NCI-H524 (cell line): ENCODE results near the gene TYW1.
"Not testable (repeated sequence)": the region's sequence is repeated elsewhere in the genome, so short reads cannot be mapped to it uniquely, and the experiment has no call there.

Source experiments
- DNase-seq, 2 experiments: peaks; one replicate each; lab custom pipeline; 2025; lab: John Stamatoyannopoulos, UW

Gene TYW1, protein sequence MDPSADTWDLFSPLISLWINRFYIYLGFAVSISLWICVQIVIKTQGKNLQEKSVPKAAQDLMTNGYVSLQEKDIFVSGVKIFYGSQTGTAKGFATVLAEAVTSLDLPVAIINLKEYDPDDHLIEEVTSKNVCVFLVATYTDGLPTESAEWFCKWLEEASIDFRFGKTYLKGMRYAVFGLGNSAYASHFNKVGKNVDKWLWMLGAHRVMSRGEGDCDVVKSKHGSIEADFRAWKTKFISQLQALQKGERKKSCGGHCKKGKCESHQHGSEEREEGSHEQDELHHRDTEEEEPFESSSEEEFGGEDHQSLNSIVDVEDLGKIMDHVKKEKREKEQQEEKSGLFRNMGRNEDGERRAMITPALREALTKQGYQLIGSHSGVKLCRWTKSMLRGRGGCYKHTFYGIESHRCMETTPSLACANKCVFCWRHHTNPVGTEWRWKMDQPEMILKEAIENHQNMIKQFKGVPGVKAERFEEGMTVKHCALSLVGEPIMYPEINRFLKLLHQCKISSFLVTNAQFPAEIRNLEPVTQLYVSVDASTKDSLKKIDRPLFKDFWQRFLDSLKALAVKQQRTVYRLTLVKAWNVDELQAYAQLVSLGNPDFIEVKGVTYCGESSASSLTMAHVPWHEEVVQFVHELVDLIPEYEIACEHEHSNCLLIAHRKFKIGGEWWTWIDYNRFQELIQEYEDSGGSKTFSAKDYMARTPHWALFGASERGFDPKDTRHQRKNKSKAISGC

DNA sequence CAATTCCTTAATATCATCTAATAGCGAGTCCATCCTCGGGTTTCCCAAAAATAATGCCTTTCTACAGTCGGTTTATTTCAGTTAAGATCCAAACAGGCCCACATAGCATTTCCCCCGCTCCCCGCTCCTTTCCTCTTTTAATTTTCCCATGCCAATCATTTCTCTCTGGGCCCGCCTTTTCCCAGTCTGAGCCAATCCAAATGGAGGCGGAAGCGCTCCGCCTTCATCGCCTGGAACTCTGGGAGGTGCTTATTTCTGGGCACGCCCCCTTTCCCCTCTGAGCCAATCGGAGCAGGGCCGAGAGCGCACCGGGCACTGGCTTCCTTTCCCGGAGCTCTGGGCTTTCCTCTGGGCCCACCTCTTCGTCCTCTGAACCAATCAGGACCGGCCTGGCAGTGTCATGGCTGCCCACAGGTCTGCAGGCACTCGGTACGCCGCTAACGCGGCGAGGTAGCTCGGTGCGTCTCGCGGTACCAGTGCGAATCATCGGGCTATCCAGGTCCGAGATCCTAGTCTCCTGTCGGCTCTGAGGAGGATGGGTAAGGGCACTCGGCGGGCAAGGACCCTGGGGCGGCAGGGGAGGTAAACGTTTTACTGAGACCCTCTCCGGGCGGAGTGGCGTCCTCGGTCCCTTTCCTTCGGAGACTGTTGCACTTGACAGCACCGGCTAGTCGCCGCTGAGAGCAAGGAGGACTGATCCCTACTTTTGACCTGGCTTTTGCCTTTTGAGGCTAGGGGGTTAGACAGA, at the start of gene TYW1:
TSS of gene TYW1 (plus strand) at position 390 of the 748 bp plus-strand sequence. CDS start at position 536, 146 bp downstream.
- peak; percentile 95 to 97 for DNase-seq

DNA sequence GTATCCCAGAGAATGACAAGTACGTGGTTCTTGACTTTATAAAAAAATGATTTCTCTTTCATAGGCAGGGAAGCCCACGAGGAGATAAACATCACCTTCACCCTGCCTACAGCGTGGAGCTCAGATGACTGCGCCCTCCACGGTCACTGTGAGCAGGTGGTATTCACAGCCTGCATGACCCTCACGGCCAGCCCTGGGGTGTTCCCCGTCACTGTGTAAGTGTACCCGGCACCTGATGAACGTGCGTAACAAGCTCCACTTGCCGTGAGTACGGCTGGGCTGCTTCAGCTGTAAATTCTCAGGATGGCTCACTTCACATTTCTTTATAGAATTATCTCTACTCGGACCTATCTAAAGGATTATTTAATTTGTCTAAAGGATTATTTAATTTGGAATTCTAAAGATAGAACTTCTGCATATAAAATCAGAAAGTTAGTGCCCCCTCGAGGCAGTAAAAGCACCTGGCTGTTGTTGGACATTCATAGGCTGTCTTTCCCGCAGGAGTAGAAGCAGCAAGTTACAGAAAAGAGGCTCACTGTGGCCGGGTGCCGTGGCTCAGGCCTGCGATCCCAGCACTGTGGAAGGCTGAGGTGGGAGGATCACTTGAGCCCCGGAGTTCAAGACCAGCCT, 48.0 kb upstream of the TYW1 start:
- no peak for DNase-seq

DNA sequence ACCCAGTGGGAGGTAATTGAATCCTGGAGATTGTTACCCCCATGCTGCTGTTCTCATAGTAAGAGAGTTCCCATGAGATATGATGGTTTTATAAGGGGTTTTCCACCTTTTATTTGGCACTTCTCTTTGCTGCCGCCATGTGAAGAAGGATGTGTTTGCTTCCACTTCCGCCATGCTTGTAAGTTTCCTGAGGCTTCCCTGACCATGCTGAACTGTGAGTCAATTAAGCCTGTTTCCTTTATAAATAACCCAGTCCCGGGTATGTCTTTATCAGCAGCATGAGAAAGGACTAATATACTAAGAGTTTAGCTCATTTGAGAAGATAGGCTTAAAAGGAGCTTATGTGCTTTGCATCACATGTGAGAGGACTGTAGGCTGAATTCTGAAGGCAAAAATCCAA, 46.3 kb upstream of the TYW1 start:
- DNase-seq: no peak

DNA sequence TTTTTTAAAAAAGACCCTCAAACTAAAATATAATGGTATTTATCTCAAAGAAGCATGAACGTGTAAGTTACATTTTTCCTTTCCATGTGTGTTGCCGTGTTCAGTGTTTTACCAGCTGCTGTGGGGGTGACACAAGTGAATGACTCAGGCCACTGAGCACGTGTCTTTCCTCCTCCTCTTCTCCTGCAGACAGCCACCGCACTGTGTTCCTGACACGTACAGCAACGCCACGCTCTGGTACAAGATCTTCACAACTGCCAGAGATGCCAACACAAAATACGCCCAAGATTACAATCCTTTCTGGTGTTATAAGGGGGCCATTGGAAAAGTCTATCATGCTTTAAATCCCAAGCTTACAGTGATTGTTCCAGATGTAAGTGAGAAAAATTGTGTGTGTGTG, 45.9 kb upstream of the TYW1 start:
- no peak for DNase-seq

DNA sequence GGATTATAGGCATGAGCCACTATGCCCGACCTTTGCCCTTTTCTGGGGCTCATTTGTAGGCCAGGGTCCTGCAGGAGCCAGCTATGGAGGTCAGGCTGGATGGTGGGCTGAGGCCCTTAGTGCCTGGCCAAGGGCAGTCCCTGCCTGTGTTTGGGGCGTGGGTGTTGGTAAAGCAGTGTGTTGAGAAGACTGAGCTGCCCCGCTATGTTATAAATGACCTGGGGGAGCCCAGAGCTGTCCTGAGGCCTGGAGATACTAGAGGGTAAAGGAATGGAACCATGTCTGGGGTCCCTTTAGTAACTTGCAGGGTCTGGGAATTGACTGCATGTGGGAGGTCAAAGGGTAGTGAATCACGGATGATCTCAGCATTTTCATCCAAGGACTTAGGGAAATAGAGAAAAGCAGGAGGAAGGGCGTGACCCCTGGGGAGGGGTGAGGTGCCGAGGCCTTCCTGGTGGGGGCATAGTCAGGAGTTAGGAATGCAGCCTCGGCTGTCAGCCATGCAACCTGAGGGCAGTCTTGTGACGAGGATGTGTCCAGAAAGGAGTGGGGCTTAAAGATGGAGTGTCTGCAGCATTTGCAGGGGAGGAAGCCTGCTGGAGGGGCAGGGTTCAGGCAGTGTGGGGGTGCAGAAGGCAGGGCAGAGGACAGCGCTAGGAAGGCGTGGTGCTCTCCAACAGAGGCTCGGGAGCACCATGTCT, 44.1 kb upstream of the TYW1 start:
- no peak for DNase-seq

DNA sequence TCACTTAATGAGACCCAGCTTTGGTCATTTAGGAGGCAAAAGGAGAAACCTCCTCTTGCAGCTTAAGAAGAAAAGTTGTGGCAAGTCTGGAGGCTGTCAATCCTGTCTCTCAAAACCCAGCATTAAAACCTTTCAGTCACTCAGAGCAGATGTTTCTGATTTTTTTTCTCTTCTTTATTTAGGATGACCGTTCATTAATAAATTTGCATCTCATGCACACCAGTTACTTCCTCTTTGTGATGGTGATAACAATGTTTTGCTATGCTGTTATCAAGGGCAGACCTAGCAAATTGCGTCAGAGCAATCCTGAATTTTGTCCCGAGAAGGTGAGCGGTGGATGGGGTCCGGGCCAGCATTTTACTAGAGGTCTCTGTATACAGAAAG, 43.6 kb upstream of the TYW1 start:
- no peak for DNase-seq

DNA sequence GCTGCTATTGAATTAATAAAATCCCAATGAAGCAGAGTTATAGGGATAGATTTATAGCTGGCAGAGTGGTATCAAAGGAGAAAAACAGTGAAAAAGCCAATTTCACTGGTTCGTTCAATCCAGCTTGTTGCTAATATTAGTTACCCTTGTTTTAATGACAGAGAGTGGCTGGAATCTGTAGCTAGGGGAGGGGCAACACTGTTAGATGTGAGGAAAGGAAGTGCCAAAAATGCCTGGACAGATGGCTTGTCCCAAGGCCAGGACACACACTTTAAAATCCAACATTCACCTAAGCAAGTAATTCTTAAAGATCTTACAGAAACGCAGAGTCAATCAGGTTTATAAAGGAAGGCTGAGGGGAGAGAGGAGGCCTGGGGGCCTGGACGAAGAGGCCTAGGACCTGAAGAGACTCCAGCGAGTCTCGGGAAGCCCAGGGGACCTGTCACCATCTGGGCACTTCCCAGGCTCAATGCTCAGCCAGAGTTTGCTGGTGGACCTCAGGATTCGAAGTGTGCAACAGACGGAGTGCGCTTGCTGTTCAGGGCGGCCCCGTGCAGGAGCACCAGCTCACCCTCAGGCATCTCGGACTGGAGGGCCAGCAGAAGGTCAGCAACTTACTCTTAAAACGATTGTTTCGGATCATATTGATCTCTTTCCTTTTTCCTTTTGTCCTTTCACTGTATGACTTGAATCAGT, 38.9 kb upstream of the TYW1 start:
- DNase-seq: no peak

DNA sequence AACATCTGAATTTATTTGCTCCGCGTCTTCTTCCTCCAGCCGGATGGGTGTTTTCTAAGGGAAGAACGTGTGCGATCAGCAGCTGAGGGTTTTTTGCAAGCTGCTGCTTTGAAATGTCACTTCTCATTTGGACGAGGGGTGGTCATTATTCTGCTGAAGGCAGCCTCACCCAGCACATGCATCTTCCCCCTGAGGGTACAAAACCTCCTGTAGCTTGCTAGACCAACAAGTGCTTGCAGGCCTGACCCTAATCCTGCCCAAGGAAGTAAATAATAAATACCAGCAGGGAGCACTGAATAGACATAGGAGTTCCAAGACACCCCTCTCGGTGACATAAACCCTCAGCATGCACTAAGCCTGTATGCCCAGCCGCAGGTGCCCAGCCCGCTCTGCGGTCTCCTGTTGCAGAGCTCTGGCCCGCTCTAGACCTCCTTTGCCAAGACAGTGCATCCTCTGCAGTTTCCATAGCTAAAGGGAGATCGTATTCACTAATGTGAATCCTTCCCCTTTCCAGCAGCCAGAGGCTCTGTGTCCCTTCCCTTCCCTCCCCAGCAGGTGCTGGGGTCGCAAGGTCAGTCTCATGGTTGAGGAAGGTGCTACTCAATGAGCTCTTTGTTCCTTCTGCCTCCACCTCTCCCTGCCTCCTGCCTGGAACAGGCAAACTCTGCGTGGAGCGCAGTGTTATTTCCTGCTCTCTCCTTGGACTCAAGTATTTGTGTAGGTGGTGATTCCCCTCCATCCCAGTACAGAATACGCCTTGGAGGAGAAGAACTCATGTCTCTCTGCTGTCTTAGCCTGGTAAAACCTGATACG, 37.9 kb upstream of the TYW1 start:
- no peak for DNase-seq

DNA sequence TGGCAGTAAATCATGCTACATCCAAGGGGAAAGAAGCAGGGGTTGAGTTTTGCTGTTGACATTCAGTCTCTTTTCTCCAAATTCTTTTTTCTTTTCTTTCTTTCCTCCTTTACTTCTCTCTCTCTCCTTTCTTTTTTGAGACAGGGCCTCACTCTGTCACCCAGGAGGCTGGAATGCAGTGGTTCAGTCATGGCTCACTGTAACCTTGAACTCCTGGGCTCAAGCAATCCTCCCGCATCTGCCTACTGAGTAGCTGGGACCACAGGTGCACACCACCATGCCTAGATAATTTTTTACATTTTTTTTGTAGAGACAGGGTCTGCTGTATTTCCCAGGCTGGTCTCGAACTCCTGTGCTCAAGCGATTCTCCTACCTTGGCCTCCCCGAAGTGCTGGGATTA, 36.4 kb upstream of the TYW1 start:
- no peak for DNase-seq

DNA sequence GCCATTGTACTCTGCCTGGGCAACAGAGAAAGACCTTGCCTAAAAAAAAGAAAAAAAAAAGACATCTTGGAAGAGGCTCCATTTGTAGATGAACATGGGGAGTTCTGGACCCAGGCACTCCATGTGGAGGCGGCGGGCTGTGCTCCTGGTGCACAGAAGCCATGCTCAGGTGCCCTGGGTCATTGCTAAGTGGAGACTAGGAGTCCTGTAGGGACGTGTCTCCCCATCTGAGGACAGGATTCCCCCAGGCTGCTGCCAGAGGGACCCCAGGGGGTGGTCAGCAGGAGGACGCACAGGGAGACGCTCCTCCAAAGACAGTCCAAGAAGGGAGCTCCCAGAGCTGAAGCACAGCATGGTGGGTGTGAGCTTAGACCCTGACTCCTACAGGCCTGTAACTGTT, 35.5 kb upstream of the TYW1 start:
- DNase-seq: no peak

DNA sequence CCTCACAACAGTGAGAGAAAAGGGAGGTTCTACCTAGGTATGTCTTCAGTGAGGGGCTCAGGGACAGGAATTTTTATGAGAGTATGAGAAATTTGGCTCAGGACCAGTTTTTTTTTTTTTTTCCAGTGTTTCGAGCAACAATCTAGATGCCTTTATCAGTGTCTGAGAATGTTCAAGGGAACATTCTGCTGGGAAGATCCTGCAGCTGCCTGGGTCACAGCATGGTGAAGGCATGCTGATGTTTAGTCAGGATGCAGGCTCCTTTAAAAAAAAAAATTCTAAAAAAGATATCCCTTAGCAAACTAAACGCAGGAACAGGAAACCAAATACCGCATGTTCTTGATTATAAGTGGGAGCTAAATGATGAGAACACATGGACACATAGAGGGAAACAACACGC, 32.2 kb upstream of the TYW1 start:
- no peak for DNase-seq

DNA sequence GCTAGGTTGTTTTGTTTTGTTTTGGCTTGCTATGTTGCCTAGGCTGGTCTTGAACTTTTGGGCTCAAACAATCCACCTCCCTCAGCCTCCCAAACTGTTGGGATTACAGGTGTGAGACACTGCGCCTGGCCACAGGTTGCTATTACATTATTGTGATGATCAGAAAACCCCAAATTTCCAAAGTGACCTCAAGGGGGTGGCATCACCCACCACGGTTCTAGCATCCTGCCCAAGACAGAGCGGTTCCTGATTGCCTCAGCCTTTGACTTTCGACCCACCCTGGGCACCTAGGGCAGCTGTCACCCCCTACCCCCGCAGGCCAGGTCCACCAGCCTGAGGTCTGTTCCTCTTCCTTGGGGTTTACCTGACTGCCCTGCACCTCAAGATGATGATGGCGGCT, 29.6 kb upstream of the TYW1 start:
- DNase-seq: no peak

DNA sequence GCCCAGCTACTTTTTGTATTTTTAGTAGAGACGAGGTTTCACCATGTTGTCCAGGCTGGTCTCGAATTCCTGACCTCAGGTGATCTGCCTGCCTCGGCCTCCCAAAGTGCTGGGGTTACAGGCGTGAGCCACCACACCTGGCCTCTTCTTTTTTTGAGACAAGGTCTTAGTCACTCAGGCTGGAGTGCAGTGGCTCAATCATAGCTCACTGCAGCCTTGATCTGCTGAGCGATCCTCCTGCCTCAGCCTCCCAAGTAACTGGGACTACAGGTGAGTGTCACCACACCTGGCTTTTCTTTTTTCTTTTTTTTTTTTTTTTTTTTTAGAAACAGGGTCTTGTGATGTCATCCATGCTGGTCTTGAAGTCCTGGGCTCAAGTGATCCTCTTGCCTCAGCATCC, 27.6 kb upstream of the TYW1 start:
- not testable (repeated sequence) for DNase-seq

DNA sequence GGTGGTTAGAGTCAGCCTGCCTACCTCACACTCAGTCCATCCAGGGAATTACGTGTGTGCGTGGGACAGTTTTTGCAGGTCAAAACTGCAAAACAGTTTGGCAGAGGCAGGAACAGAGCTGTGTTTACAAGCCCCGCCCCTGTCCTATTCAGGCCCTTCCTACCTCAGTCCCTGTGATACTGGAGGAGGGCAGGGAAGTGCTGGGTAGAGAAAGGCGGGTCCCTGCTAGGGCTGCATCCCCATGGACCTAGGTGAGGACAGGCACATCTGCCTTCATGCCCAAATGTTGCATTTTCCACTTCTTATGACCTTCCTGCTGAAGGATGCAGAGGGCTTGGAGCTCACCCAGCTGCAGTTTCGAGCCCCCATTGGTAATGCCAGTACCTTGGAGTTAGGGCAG, 26.3 kb upstream of the TYW1 start:
- DNase-seq: no peak

DNA sequence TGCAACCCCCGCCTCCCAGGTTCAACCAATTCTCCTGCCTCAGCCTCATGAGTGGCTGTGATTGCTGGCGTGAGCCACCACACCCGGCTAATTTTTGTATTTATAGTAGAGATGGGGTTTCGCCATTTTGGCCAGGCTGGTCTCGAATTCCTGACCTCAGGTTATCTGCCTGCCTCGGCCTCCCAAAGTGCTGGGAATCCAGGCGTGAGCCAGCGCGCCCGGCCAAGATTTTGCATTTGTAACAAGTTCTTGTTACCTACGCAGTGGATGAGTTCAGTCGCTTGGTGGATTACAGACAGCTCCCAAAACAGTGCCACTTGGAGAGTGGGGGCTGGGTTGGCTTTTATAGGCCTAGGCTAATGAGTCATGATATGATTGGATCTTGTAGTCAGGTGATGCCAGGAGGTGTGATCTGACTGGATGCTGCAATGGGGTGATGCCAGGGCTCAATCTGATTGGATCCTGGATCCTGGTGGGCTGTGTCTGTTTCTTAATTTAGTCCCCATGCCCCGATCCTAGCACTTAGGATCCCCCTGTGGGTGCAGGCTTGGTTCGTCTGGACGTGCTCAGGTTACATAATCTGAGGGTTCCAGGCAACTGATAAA, 21.5 kb upstream of the TYW1 start:
- peak; percentile 18 to 43 for DNase-seq

DNA sequence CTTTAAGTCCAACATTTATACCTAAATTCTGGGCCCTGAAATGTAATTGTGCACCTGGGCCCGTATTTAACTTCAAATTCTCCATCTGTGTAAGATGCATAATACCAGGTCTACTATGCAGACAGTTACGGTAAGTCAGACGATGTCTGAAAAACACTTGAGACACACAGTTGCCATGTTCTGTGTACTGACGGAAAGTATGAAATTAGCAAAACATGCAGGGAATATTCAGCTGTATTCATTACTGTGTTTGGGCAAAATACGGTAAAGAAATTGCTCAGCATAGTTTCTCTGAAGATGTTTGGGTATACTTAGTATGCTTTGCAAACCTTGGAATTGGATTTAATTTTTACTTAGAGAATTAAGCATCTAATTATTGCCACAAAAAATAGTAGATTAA, 18.3 kb upstream of the TYW1 start:
- DNase-seq: not testable (repeated sequence)

DNA sequence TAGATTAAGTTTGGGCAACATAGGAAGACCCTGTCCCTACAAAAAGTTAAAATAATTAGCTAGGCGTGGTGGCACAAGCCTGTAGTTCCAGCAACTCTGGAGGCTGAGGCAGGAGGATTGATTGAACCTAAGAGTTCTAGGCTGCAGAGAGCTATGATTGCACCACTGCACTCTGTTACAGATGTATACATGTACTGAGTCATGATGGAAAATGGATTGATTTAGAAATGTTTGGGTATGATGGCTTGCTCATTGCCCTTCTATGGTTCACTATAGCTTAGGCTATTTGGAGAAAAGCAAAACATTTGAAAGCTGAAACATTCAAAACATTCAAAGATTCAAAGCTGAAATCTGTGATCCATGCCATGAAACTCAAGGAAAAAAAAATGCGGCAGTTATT, 17.6 kb upstream of the TYW1 start:
- not testable (repeated sequence) for DNase-seq

DNA sequence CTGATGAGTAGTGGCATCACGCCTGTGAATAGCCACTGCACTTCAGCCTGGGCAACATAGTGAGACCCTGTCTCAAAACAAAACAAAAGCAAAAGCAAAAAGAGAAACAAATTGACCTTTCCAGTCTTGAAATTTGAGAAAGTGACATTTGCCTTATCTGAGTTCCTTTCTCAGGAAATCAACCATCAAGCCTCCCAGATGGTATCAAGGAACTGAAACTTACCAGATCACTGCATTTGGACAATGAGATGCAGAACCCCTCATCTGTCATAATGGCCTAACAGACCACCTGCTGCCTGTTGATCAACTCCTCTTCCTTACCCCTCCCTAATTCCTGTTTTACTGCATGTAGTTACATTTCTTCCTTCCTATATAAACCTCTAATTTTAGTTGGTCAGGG, 16.3 kb upstream of the TYW1 start:
- not testable (repeated sequence) for DNase-seq

DNA sequence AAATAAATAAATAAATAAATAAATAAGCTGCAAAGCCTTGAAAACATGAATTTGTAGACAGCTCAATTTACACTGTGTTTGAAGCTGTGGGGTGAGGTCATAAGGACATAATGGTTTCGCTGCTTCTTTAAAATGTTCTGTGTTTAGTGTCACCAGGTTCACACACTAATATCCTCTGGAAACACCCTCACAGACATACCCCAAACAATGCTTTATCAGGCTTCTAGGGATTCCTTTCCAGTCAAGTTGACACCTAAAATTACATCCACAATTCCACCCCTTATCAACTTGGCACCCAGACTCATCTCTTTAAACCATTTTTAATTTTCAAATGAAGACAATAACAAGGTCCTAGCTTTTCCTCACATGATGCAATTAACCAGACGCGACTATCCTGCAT, 7.1 kb upstream of the TYW1 start:
- DNase-seq: not testable (repeated sequence)

DNA sequence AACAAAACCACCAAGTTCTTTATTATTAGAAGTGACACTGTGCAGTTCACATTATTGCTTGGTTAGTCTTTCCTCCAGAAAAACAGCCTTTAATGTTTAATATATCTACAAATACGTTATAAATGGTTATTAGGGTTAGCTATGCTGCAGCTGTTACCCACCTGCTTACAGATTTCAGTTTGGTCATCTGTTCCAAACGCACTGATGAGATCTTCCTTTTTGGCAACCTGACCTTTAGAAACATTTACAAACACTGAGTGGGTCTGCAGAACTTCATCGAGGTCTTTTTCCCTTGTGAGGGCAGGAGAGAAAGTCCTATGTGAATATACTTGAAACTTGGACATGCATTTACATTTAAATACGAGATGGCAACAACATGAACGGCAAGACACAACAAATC, 2.6 kb upstream of the TYW1 start:
- not testable (repeated sequence) for DNase-seq
